Stimulated activated CD4-positive, alpha-beta T cell treated with anti-CD3 and anti-CD28 coated beads, TNF-alpha, amount 100 ng/mL, for 1 hour (primary cell): ENCODE measurements around the gene LRRIQ4.

ENCODE experiments used
- DNase-seq, 3 donors: peaks; one replicate each; pipeline ENCODE4 v3.0.0-alpha.2; 2020; ENCODE audit warnings: low read depth in 3 of 3, low spot score in 1 of 3

The LRRIQ4 gene

DNA sequence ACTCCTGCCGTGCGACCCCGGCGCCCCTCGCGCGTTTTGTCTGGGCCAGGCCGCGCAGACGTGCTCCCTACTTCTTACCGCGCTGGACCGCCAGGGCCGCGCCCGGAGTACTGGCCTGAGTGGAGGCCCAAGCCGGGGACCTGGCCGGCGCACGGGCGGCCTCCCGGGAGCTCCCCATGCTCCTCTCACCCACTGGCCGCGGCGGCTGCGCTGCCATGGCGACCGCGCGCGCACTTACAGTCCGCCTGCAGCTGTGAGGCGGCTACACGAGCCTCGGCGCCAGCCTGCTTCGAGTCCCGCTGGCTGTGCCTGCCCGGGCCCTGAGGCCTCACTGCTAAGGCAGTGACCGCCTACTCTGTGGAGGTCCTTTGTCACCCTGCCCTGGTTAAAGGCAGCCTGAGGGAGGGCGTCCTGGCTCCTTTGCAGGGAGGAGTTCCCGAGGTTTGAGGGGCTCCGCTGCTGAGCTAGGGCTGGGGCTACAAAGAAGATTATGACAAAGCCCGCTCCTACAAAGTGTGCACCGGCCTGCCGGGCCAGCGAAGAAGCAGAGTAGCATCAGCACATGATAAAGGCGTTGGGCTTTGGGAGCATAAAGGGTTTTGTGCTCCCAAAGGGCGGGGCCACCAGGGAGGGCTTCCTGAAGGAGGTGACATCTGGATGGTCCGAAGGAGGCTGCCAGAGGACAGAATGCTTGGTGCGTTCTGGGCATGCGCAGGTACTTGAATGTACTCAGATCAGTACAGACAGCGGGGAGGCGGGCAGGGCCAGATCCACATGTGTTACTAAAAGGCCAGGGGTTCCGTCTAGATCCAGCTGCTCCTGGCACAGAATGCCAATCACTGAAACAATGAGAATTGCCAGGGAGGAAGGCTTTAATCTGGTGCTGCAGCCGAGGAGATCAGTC, at the start of gene LRRIQ4, which contains the start of gene LRRC34:
TSS of gene LRRIQ4 (plus strand) at position 539 of the 904 bp plus-strand sequence. CDS start 9,052 bp downstream, outside the sequence.
TSS of gene LRRC34 (minus strand) at position 573 of the 904 bp plus-strand sequence. CDS start at position 217, 356 bp downstream.
- DNase-seq, result peak; percentile 5 to 50 (median 27)

DNA sequence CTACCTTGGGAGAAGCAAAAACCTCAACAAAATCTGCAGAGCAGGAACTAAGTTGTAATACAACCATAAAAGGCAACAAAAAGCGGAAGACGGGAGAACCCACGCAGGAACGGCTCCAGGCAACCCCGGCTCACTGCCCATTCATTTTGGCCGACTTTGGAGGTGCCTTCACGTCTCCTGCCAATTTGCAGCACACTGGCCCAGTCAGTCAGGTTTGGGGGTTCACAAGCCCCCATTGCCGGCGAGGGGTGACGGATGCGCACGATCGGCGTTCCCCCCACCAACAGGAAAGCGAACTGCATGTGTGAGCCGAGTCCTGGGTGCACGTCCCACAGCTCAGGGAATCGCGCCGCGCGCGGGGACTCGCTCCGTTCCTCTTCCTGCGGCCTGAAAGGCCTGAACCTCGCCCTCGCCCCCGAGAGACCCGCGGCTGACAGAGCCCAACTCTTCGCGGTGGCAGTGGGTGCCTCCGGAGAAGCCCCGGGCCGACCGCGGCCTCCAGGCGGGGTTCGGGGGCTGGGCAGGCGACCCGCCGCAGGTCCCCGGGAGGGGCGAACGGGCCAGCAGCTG, 48.3 kb upstream of the LRRIQ4 start:
- DNase-seq, result peak in 2 of 3 donors; percentile 40 to 49

DNA sequence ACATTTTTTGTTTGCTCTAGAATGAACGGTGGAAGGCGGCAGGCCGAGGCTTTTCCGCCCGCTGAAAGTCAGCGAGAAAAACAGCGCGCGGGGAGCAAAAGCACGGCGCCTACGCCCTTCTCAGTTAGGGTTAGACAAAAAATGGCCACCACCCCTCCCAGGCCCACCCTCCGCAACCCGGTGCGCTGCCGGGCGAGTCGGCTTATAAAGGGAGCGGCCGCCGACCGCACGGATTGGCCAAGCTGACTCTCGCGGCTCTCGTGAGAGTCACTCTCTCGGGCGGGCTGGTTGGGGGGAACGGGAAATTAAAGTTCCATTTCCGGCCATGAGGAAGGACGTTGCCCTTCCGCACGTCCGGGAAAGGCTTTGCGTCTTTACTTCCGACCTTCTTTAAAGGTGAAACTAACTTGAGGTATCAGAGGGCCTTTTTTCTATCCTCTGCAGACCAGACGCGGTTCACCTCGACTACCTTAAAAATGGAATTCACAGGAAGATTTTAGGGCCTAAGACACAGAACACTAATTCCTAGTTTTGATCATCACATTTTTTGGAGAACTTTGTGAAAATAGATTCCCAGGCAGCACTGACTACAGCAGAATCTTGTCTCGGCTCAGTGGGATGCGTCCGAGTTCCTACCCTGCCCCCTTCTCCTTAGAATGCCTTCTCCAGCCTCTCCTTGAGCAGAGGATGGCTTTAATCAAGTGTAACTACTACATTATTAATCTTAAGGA, 47.6 kb upstream of the LRRIQ4 start, which contains the start of gene TERC:
TSS of gene TERC (minus strand) at position 179 of the 731 bp plus-strand sequence.
- DNase-seq, result peak; percentile 84 to 87 (median 84)

DNA sequence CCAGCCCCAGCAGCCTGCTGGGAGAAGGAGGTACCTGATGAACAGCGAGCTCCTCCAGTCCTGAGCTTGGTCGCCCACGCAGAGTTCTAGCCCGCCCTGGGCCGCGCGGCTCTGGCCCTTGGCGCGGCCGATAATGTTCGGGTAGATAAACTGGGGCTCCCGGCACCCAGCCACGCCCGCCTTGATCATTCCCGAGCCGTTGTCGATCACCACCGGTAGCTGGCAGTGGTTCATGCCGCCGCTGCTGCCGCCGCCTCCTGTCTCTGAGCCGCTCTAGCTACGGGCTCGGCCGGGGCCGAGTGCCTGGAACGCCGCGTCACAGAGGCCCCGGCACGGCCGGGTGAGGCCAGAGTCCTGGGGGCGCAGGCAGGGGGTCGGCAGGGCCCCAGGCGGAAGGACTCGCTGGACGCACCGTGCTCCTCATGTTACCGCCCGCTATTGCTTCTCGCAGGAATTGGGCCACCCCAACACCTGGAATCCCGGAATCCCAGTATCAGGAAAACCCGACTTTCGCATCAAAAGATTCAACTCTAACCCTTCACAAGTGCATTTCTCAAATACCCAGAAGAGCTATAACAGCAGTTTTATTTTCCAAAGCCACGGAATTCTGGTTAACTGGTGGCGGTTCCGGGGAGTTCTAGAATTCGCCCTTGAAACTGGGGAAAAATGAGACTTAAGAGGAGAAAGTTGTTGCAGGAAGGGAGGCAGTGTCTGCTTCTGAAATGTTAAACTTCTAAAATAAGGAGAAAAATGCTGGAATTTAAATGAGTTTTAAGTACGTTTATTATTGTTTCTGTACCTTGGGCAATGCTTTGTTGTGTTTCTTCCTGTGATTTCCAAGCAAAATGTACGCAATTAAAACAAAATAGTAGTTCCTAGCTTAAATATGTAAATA, 43.1 kb upstream of the LRRIQ4 start, which contains the start of gene ACTRT3:
TSS of gene ACTRT3 (minus strand) at position 275 of the 895 bp plus-strand sequence. CDS start at position 234, 41 bp downstream.
- peak in 2 of 3 donors; percentile 19 to 39 for DNase-seq

DNA sequence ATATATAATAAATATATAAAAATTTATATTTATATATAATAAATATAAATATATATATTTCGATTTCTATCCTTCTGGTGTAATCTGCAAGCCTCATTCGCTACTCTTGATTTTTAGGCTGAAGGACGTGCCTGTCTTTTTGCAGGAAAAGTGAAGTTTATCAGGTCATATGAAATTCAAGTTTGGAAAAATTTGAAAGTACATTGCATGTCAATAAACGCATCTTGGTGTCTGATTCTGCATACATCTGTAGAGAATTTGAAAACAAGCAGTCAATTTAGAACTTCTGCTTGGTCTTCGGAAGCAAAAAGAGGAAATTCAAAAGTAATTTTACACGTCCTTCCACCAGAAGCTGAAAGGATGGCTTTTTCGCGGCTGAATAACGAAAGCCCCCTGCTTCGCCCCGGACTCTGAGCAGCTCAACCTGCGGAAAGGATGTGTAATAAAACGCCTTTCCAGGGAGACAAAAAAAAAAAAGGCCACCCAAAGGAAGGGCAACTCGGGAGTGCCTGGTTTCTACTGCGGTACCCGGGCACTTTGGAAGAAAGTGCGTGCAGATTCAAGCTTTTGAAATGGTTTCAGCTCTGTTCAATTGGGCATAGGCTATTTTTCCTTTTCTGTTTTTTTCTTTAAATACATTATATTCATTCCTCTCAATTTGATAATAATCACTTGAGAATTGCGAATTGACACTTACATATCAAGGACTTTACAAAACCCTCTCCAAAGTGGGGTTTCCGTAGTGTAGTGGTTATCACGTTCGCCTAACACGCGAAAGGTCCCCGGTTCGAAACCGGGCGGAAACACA, 41.0 kb upstream of the LRRIQ4 start:
- DNase-seq, result peak in 2 of 3 donors; percentile 24 to 54

DNA sequence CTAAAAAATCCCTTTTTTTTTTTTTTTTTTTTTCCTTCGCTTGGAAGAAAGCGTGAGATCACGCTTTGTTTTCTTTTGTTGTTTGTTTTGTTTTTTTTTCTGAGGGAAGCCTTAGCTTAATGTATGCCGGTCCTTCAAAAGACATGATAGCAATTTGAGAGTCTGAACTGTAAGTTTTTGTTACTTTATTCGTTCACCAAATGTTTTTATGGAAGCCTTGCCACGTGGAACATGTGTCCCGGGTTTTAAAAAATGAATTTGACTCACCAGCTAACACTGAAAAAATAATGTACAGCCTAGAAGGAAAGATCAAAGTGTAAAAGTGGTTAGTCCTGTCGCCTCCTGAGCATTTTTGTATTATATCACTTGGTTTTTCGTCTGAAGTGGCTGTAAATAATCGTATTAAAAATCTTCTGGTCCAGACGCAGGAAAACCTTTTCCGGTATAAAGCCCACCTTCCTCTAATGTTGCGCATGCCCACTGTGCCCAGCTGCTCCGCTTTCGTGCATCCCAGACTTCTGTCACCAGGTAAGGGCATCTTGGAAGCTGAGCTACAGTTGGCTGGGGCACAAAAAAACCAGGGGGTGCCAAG, 40.3 kb upstream of the LRRIQ4 start:
- no peak for DNase-seq

DNA sequence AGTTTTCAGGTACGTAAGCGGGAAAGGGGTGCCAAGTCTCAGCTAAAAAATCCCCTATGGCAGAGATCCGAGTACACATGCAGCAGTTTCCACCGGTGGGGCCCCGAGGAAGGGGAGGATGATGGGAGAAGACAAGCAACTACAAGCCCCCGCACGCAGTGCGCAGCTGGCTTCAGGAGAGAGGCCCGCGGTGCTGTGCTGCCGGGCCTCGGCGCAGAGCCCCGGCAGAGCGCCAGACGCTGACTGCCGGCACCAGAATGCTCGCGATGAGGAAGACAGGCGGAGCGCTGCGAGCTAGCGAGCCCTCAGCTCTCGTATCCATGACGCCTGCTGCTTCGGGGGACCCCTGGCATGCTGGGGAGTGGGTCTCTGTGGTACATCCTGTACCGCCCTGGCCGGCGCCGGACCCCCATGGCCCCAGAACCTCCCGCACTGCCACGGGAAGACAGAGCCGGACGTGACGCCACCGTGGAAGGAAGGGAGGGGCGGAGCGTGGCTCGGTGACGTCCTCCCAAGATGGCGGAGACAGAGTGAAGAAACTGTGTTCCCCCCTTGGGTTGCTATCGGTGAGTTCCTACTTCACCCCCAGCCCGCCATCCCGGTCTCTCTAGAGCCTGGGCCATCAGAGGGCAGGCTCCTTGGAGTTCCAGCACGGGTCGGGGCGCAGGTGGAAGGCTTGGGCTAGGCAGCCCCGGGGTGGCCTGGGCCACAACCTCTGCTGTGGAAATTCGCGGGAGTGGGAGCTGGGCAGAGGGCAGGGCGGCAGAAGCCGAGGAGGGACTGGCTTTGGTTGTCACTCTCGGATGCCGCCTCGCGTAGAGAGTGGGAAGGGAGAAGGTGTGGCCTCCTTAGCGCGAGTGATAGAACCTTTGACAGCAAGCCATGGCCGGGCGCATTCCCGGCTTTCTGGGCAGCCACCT, 39.5 kb upstream of the LRRIQ4 start, which contains the start of gene MYNN:
TSS of gene MYNN (plus strand) at position 500 of the 920 bp plus-strand sequence. CDS start 900 bp downstream, outside the sequence.
- peak; percentile 71 to 87 (median 79) for DNase-seq

DNA sequence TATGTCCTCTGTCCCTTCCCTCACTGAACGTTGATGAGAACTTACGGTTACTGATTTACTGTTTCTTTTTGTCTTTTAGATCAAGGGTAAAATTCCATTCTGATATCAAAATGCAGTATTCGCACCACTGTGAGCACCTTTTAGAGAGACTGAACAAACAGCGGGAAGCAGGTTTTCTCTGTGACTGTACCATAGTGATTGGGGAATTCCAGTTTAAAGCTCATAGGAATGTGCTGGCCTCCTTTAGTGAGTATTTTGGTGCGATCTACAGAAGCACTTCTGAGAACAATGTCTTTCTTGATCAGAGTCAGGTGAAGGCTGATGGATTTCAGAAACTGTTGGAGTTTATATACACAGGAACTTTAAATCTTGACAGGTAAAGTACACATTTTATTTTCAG, 38.5 kb upstream of the LRRIQ4 start:
- DNase-seq, result no peak

DNA sequence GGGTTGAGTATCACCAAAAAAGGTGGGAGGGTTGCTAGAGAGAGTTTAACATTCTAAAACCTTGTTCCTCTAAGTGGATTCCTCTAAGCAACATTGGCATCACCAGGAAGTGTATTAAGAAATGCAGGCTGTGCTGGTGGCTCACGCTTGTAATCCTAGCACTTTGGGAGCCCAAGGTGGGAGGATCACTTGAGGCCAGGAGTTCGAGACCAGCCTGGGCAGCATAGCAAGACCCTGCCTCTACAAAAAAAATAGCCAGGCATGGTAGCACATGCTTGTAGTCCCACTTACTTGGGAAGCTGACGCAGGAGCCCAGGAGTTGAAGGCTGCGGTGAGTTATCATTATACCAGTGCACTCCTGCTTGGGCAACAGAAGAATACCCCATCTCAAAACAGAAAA, 34.8 kb upstream of the LRRIQ4 start:
- no peak for DNase-seq

DNA sequence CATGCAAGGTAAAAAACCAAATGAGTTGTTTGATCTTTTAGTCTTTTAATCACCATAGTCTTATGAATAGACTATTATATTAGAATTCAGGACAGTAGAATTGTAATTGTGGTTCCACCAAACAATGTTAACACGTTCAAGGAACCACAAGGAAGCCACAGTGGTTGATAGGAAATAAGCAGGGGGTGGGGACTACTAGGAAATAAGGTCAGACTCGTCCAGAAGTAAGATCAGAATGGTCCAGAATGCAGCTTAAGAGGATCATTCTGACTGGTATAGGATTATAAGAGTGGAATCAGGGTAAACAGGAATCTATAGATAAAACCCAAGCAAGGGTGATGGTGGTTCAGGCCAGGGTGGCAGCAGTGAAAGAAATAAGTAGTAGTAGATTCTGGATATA, 31.9 kb upstream of the LRRIQ4 start:
- no peak for DNase-seq

DNA sequence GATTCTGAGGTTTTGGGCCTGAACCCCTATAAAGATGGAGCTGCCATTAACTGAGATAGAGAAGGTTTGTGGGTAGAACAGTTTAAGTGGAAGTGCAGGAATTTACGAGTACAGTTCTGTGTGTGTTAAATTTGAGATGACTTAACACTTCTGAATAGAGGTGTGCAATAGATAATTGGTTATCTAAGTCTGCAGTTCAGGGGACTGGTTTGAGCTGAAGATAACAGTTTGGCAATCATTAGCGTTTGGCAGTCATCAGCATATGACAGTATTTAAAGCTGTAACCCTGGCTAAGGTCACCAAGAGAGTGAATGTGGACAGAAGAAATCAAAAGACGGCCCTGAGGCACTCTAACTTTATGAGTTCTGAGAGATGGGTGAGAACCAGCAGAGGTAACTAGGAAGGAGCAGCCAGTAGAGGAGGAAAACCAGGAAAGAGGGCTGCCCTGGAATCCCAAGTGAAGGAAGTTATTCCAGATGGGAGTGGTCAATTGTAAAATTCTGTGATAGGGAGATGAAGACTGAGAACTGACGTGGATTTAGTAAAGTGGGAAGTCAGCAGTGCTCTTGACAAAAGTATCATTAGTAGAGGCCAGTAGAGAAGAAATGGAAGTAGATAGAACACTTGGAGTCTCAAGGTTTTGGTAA, 31.3 kb upstream of the LRRIQ4 start:
- no peak for DNase-seq

DNA sequence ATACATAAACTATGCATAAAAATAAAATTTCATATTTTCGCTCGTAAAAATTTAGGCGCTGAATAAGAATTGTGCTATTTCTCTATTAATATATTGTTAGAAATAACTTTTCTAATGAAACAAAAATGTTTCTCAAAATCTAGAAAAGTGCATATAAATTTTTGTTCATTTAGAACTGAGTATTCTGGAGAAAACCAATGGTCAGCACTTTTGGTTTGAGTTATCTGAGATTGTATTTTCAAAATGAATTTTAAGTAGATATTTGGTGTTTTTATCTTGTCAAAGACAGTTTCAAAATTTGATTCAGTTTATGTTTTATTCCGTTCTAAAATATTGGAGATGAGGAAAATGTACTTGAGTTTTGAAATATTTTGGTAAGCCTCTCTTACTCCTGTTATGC, 25.6 kb upstream of the LRRIQ4 start:
- DNase-seq, result no peak

DNA sequence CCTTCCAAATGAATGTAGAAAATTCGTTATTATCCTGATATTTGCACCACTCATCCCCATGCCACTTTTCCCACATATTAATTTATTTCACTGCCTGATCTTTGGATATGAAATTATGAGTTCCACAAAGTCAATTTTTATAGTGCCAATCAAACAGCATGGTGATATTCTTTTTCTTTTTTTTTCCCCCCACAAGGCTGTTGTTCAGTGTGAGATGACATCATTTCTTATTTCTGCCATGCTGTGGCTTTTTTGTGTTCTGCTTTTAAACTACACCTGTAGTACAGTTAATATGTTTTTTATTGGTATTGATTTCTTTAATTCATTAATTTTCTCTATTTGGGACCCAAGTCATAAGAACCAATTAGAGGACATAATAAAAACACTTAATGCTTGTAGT, 24.9 kb upstream of the LRRIQ4 start:
- DNase-seq, result no peak

DNA sequence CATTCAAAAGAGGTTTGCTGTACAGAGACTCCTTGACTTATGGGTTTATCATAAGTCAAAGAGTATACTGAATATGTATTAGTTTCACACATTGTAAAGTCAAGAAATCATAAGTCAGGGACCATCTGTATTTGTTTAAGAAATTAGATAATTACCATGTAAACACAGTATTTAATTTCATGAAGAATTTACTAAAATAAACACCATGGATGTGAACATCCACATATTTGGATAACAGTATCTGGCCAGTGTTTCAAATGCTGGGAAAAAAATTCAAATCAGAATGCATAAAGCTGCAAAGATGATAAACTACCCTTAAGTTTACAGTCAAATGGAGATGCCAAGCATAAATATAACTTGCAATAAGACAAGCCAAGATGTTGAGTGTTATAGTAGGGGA, 22.5 kb upstream of the LRRIQ4 start:
- DNase-seq, result no peak

DNA sequence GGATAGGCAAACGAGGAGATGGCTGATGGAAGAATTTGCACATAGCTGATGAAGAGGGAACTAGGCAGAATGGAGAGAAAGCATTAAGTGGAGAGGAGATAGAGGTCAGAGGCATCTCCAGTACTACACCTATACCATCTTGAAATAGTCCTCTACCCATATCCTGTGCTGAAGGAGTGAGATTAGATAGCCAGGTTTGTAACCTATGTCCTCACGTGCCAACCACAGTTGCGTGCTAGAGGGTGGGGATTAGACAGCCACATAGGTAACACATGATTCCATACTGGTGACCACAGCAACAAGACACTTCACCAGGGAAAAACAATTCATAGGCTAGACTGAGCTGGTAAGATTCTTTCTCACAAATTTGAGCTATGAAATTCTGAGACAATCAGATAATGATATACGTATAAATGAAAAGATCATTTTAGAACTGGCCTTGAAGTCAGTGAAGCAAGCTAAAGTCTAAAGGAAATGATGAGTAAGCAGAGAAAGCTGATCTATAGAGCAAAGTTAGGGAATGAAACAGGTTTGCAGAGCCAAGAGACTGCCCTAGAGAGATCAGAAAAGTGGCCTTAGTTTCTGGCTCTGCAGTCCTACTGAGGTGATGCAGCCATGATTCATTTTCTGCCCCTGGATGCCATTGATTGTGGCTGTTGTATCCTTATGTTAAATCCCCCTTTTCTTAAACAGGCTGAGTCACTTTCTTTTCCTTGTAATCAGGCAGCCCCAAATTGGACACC, 21.8 kb upstream of the LRRIQ4 start:
- DNase-seq, result no peak

DNA sequence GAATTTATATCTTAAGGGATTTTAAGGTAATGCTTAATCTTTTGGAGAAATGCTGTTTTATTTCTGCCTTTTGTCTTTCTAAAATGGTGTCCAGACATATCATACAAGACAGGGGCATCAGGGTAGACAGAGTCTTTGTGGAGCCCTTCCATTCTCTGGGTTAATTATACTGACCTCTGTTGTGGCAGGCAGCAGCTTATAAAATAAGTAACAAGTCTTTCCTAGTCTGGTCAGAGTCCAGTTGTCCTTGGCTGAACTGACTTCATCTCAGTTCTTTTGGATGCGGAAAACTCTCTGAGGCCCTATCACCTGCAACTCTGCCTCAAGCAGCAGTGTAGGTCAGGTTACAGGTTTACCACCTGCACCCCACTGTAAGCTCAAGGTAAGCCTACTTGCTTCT, 20.3 kb upstream of the LRRIQ4 start:
- DNase-seq, result no peak

DNA sequence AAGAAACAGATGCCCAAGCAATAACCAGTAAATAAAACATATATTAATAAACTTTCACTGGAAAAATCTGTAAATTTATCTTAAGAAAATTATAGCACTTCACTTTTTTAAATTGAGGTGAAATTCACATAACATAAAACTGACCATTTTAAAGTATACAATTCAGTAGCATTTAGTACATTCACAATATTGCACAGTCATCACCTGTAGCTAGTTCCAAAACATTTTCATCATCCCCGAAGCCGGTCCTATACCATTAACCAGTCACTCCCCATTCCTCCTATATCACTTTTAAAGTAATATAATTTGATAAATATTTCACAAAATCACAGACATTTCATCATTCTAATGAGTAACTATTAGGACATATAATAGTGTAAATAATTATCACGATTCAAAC, 8.0 kb upstream of the LRRIQ4 start:
- no peak for DNase-seq
